Stimulated activated CD4-positive, alpha-beta T cell treated with anti-CD3 and anti-CD28 coated beads, TNF-alpha, amount 100 ng/mL, for 48 hours (primary cell): Measurements from ENCODE around the gene PGA5.
"Not testable (repeated sequence)": the region's sequence is repeated elsewhere in the genome, so short reads cannot be mapped to it uniquely, and the experiment has no call there.

Experiments
- DNase-seq, 3 donors: peaks; one replicate each; pipeline ENCODE4 v3.0.0-alpha.2; 2020; ENCODE audit warnings: low read depth in 3 of 3

Gene PGA5

GRCh38 chr11:61240875-61241274 lies at the start of gene PGA5:
TSS of gene PGA5 (plus strand) at chr11:61241175. CDS start at chr11:61241227, 52 bp downstream.
- not testable (repeated sequence) for DNase-seq

- DNase-seq: no peak
Observed at GRCh38 chr11:61193596-61193995, 47.4 kb upstream of the PGA5 start.

GRCh38 chr11:61194169-61194671 lies 46.8 kb upstream of the PGA5 start:
- DNase-seq: no peak

GRCh38 chr11:61194981-61195695 lies 45.8 kb upstream of the PGA5 start:
- no peak for DNase-seq

GRCh38 chr11:61195719-61196118 lies 45.3 kb upstream of the PGA5 start:
- no peak for DNase-seq

GRCh38 chr11:61198361-61198760 lies 42.6 kb upstream of the PGA5 start:
- DNase-seq: no peak

- no peak for DNase-seq
Observed at GRCh38 chr11:61198948-61199523, 41.9 kb upstream of the PGA5 start.

- no peak for DNase-seq
Observed at GRCh38 chr11:61201476-61201875, 39.5 kb upstream of the PGA5 start.

- not testable (repeated sequence) for DNase-seq
Observed at GRCh38 chr11:61202950-61203746, 37.8 kb upstream of the PGA5 start, which contains the start of gene PGA3. TSS of gene PGA3 (plus strand) at chr11:61203515. CDS start at chr11:61203565, 50 bp downstream.

GRCh38 chr11:61203873-61204272 lies 37.1 kb upstream of the PGA5 start:
- not testable (repeated sequence) for DNase-seq

GRCh38 chr11:61204502-61205059 lies 36.4 kb upstream of the PGA5 start:
- not testable (repeated sequence) for DNase-seq

GRCh38 chr11:61207636-61208310 lies 33.2 kb upstream of the PGA5 start:
- DNase-seq: not testable (repeated sequence)

- not testable (repeated sequence) for DNase-seq
Observed at GRCh38 chr11:61210629-61211028, 30.3 kb upstream of the PGA5 start.

GRCh38 chr11:61211327-61211952 lies 29.5 kb upstream of the PGA5 start:
- not testable (repeated sequence) for DNase-seq

- not testable (repeated sequence) for DNase-seq
Observed at GRCh38 chr11:61212202-61212601, 28.8 kb upstream of the PGA5 start.

- DNase-seq: not testable (repeated sequence)
Observed at GRCh38 chr11:61213711-61214324, 27.2 kb upstream of the PGA5 start.

- DNase-seq: not testable (repeated sequence)
Observed at GRCh38 chr11:61218306-61218705, 22.7 kb upstream of the PGA5 start.

GRCh38 chr11:61219016-61219415 lies 22.0 kb upstream of the PGA5 start:
- DNase-seq: not testable (repeated sequence)

GRCh38 chr11:61222047-61222446 lies 18.9 kb upstream of the PGA5 start, which contains the start of gene PGA4:
TSS of gene PGA4 (plus strand) at chr11:61222347. CDS start at chr11:61222401, 54 bp downstream.
- not testable (repeated sequence) for DNase-seq

- DNase-seq: not testable (repeated sequence)
Observed at GRCh38 chr11:61222692-61223091, 18.3 kb upstream of the PGA5 start.
